BE2C (cell line): ENCODE data around the gene MFSD6L.

Experiments
- DNase-seq: peaks from one replicate; pipeline ENCODE4 v3.0.0-alpha.2; 2020
- H3K27me3 ChIP-seq: fragments of 250-450 bp; sonication (Bioruptor Pico); 2 replicates; pipeline ENCODE4 v1.5.1; 2020; ENCODE audit warnings: mild to moderate bottlenecking
- H3K36me3 ChIP-seq: fragments of 250-450 bp; sonication (Bioruptor Pico); 2 replicates; pipeline ENCODE4 v1.5.1; 2020; ENCODE audit warnings: mild to moderate bottlenecking
- H3K4me1 ChIP-seq: fragments of 250-450 bp; sonication (Bioruptor Pico); 2 replicates; pipeline ENCODE4 v1.5.1; 2020
- H3K4me3 ChIP-seq: 2 replicates; pipeline ENCODE4 v1.5.1; 2011; ENCODE audit warnings: low read depth, low read length
- H3K9me3 ChIP-seq: fragments of 250-450 bp; sonication (Bioruptor Pico); 2 replicates; pipeline ENCODE4 v1.5.1; 2020
- CTCF ChIP-seq: IDR thresholded peaks from 2 replicates; pipeline ENCODE4 v1.5.1; 2012; ENCODE audit warnings: mild to moderate bottlenecking, low read depth, low read length

The MFSD6L gene

GRCh38 chr17:8747742-8748141 is 51.4 kb downstream of the MFSD6L start:
- Histone ChIP-seq H3K27me3 (no peaks in the 10 kb centered on the region; the same call in 1 of the 2 replicates), H3K4me3 (no peak overlapping the region), H3K4me1 (no peaks in the 10 kb centered on the region), H3K9me3 (no peaks in the 10 kb centered on the region), H3K36me3 (no peaks in the 10 kb centered on the region)
- no peak for DNase-seq
- TF ChIP-seq CTCF, result no peak
